Osteoblast (primary cell): ENCODE results near the gene MYOZ3. TPM values are rescaled to one million over a fixed set of nuclear protein-coding genes. Genes with fewer than 3 reads are reported as not detected.

Experiments used
- DNase-seq: peaks from one replicate; pipeline ENCODE4 v3.0.0; 2011; ENCODE audit warnings: low spot score, mixed read lengths; ENCODE audit not compliant: insufficient read length; ENCODE audit errors: missing footprints
- H2AFZ ChIP-seq: 2 replicates; pipeline ENCODE4 v1.6.0; 2011; ENCODE audit warnings: mild to moderate bottlenecking, low read length
- H3K27ac ChIP-seq: 2 replicates; pipeline ENCODE4 v1.5.1; 2011; ENCODE audit warnings: mild to moderate bottlenecking, low read depth, low read length, moderate library complexity
- H3K27me3 ChIP-seq: 2 replicates; pipeline ENCODE4 v1.6.0; 2012; ENCODE audit warnings: mild to moderate bottlenecking, control low read depth, inconsistent platforms, low read length, moderate library complexity; ENCODE audit not compliant: insufficient read depth
- H3K36me3 ChIP-seq: 2 replicates; pipeline ENCODE4 v1.5.1; 2011; ENCODE audit warnings: mild to moderate bottlenecking, low read length, control low read depth, moderate library complexity; ENCODE audit not compliant: insufficient read depth
- H3K4me1 ChIP-seq: 2 replicates; pipeline ENCODE4 v1.5.1; 2011; ENCODE audit warnings: mild to moderate bottlenecking, low read length, control low read depth, moderate library complexity; ENCODE audit not compliant: insufficient read depth
- H3K4me2 ChIP-seq: 2 replicates; pipeline ENCODE4 v1.6.0; 2011; ENCODE audit warnings: mild to moderate bottlenecking, low read length; ENCODE audit not compliant: insufficient read depth
- H3K4me3 ChIP-seq: fragments of 200-600 bp; sonication (generic); 3 replicates; pipeline ENCODE4 v1.5.1; 2012; ENCODE audit warnings: mild to moderate bottlenecking, low read length, inconsistent platforms; ENCODE audit not compliant: insufficient read depth
- H3K79me2 ChIP-seq: 2 replicates; pipeline ENCODE4 v1.6.0; 2012; ENCODE audit warnings: mild to moderate bottlenecking, low read length, control low read depth, inconsistent platforms; ENCODE audit not compliant: insufficient read depth
- H3K9me3 ChIP-seq: 2 replicates; pipeline ENCODE4 v1.5.1; 2011; ENCODE audit warnings: low read depth, low read length, control low read depth
- H4K20me1 ChIP-seq: 2 replicates; pipeline ENCODE4 v1.6.0; 2012; ENCODE audit warnings: mild to moderate bottlenecking, low read length, control low read depth; ENCODE audit not compliant: insufficient read depth
- CTCF ChIP-seq: IDR thresholded peaks from 2 replicates; pipeline ENCODE4 v1.5.1; 2011; ENCODE audit warnings: mild to moderate bottlenecking, low read depth, low read length, moderate library complexity; ENCODE audit errors: extremely low read depth
- total RNA-seq: library from RNA; depleted of rRNA; stranded (reverse); fragments of >200 nt; gene quantifications from 2 replicates; pipeline ENCODE4 v1.2.3, GENCODE V29; 2012

MYOZ3 gene
- total RNA-seq, 1 donor: under 0.01 TPM

GRCh38 chr5:150710165-150710564, 49.1 kb downstream of the MYOZ3 start:
- Histone ChIP-seq H4K20me1 (no peaks in the 10 kb centered on the region), H3K36me3 (peaks cover 71% of the 10 kb centered on the region), H3K79me2 (no peaks in the 10 kb centered on the region), H3K4me3 (no peak overlapping the region), H3K4me2 (no peak overlapping the region), H3K9me3 (no peaks in the 10 kb centered on the region), H3K27ac (no peak overlapping the region), H3K4me1 (no peaks in the 10 kb centered on the region), H2AFZ (no peak overlapping the region), H3K27me3 (no peaks in the 10 kb centered on the region)
- no peak for DNase-seq
- peak; percentile 35 for TF ChIP-seq CTCF

- H3K4me1 ChIP-seq: no peaks in the 10 kb centered on the region
- H4K20me1 ChIP-seq: no peaks in the 10 kb centered on the region
- H3K27ac ChIP-seq: no peak overlapping the region
- H3K36me3 ChIP-seq: peaks cover 80% of the 10 kb centered on the region
- no peak overlapping the region for H3K4me3 ChIP-seq
- no peaks in the 10 kb centered on the region for H3K79me2 ChIP-seq
- no peak overlapping the region for H2AFZ ChIP-seq
- DNase-seq: peak; percentile 71
- no peak overlapping the region for H3K4me2 ChIP-seq
- H3K27me3 ChIP-seq: no peaks in the 10 kb centered on the region
- TF ChIP-seq CTCF: no peak
- H3K9me3 ChIP-seq: no peaks in the 10 kb centered on the region
Observed at GRCh38 chr5:150723845-150724244, 62.8 kb downstream of the MYOZ3 start.

Other genes with a start within 250 kb of the MYOZ3 start
- 21.4 and 83.4 TPM in 2 replicates for gene CD74, start 248.3 kb upstream of the MYOZ3 start, total RNA-seq
- gene RPS14, start 211.5 kb upstream of the MYOZ3 start, total RNA-seq: 1,720 and 2,211 TPM in 2 replicates
- gene NDST1, start 153.1 kb upstream of the MYOZ3 start, total RNA-seq: 89.9 and 104 TPM in 2 replicates
- gene SYNPO, start 20.6 kb upstream of the MYOZ3 start, total RNA-seq: 2.7 and 4.0 TPM in 2 replicates
- 27.1 and 29.2 TPM in 2 replicates for gene RBM22, start 39.8 kb downstream of the MYOZ3 start, total RNA-seq
- 66.2 and 68.1 TPM in 2 replicates for gene DCTN4, start 97.8 kb downstream of the MYOZ3 start, total RNA-seq
- gene SMIM3, start 117.5 kb downstream of the MYOZ3 start, total RNA-seq: 46.3 and 51.9 TPM in 2 replicates
- gene IRGM, start 185.3 kb downstream of the MYOZ3 start, total RNA-seq: not detected in 2 replicates
- 5.9 and 6.5 TPM in 2 replicates for gene ZNF300, start 243.7 kb downstream of the MYOZ3 start, total RNA-seq